Mammary epithelial cell (primary cell): ENCODE data around the gene C9.
"Not testable (repeated sequence)": the region's sequence is repeated elsewhere in the genome, so short reads cannot be mapped to it uniquely, and the experiment has no call there.

Source experiments
- CTCF ChIP-seq, 2 donors: IDR thresholded peaks in 1 of 2; conservative IDR thresholded peaks in 1 of 2; 2 replicates each; pipeline ENCODE4 v1.5.1; 2011 to 2012; ENCODE audit warnings: inconsistent platforms in 2 of 2, low read length in 2 of 2, mild to moderate bottlenecking in 2 of 2, control low read depth in 1 of 2, low read depth in 1 of 2; ENCODE audit not compliant: insufficient read depth in 1 of 2; ENCODE audit errors: extremely low read depth in 1 of 2
- EZH2 ChIP-seq: IDR thresholded peaks from 2 replicates; pipeline ENCODE4 v1.6.1; 2012; ENCODE audit warnings: low read length, inconsistent platforms, borderline replicate concordance

DNA sequence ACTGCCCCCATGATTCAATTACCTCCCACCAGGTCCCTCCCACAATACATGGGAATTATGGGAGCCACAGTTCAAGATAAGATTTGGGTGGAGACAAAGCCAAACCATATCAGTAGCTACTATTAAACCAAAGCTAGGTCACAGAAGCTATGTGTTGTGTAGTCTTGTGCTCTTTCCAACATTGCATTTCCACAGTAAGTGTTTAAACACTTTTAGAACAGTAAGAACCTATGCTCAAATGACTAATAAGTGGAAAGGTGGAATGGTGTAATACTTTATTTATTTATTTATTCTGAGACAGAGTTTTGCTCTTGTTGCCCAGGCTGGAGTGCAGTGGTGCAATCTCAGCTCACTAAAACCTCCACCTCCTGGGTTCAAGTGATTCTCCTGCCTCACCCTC lies 37.8 kb upstream of the C9 start:
- TF ChIP-seq CTCF (conservative IDR thresholded peaks at IDR 0.05 in 1 of 2, IDR thresholded peaks at IDR 0.05 in 1 of 2; ENCODE audit: extremely low read depth in 1 of 2, insufficient read depth in 1 of 2, low read depth in 1 of 2, low read length in 2 of 2); EZH2: not testable (repeated sequence)
